Inflammatory macrophage treated with lipopolysaccharide for 1 hour (primary cell): ENCODE measurements around the gene PIGH.
"Not testable (repeated sequence)": the region's sequence is repeated elsewhere in the genome, so short reads cannot be mapped to it uniquely, and the experiment has no call there.

Experiments
- DNase-seq, 2 donors: peaks; one replicate each; pipeline ENCODE4 v3.0.0-alpha.2; 2020 to 2022

The PIGH gene

GRCh38 chr14:67544590-67544989, 55.5 kb downstream of the PIGH start:
- DNase-seq = no peak

GRCh38 chr14:67542620-67543019, 57.4 kb downstream of the PIGH start:
- not testable (repeated sequence) for DNase-seq

DNA sequence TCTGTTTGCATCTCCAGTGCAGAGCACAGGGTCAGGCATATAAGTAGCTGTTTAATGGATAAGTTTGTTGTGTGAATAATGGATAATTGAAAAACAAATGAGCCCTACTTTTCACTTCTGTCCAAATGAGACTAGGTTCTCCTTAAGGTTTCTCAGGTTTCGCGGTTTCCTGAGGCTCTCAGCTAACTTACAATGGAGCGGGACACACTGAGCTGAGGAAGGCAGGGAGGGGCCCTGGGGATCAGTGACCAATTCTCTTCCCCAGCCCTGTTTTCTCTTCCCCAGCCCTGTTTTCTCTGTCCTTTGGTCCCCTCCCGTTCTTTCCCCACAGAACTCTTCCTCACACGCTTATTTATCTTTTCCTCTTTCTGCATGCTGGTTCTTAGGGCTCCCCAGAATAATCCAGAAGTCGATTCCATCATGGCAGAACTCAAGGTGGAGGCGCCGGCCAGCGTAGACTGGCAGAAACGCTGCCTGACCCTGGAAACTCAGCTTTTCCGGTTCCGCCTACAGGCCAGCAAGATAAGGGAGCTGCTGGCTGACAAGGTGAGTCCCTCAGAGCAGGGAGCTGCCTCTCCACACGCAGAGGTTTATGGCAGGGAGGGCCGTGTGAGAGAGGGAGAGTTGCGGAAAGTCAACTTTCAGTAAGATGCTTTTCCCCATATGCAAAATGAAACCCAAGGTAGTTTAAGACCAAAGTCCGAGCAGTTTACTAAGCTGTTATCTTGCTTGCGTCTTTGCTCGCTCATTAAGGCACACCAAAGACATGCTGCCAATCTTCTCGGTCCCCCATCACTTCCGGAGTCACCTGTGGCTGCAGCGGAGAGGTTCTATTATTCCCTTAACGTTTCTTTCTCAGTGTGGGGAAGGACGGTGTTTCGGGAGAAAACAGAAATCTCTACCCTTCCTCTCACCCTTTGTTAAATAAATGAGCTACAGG, 58.4 kb downstream of the PIGH start:
- DNase-seq = no peak
